Ovary (tissue), 9 donors: ENCODE data around the gene PTTG1IP. TPM values are rescaled to one million over a fixed set of nuclear protein-coding genes. Genes with fewer than 3 reads are reported as not detected.

Source experiments
- DNase-seq, 5 donors: peaks; one replicate each; pipeline ENCODE4 v3.0.0-alpha.2; 2019 to 2020
- H3K27ac ChIP-seq, 2 donors: fragments of 200-600 bp; one replicate each; pipeline versions ENCODE4 v1.5.1 to v1.8.0; 2019 to 2022
- H3K27me3 ChIP-seq: fragments of 200-600 bp; one replicate; pipeline ENCODE4 v1.8.0; 2022
- H3K36me3 ChIP-seq: fragments of 200-600 bp; sonication (generic); one replicate; pipeline ENCODE4 v1.5.1; 2019
- H3K4me1 ChIP-seq: one replicate; pipeline ENCODE4 v1.8.1; 2013; ENCODE audit warnings: mild to moderate bottlenecking, moderate library complexity; ENCODE audit not compliant: insufficient read depth
- H3K4me3 ChIP-seq: fragments of 200-600 bp; sonication (generic); one replicate; pipeline ENCODE4 v1.5.1; 2017
- H3K9me3 ChIP-seq, 2 donors: fragments of 200-600 bp in 1 of 2; sonication (generic) in 1 of 2; one replicate each; pipeline versions ENCODE4 v1.5.1 to v1.8.1; 2013 to 2019; ENCODE audit warnings: mild to moderate bottlenecking in 1 of 2, moderate library complexity in 1 of 2
- CTCF ChIP-seq, 3 donors: fragments of 450-650 bp in 2 of 3; fragments of 200-600 bp in 1 of 3; IDR thresholded peaks; one replicate each; pipeline versions ENCODE4 v1.5.1 to v1.8.0; 2016 to 2022; ENCODE audit warnings: antibody characterized with exemption in 3 of 3, mild to moderate bottlenecking in 1 of 3
- EP300 ChIP-seq: sonication (generic); formaldehyde crosslinking; IDR thresholded peaks from one replicate; pipeline ENCODE4 v1.6.1; 2017; ENCODE audit warnings: antibody characterized with exemption
- POLR2A ChIP-seq: fragments of 450-650 bp; IDR thresholded peaks from one replicate; pipeline ENCODE4 v1.6.1; 2017; ENCODE audit warnings: antibody characterized with exemption, mild to moderate bottlenecking, moderate library complexity
- WGBS, 3 donors: extraction: QIAGEN DNeasy Blood & Tissue Kit in 1 of 3; methylation state at CpG; one replicate each; pipeline versions ENCODE4 v1.1.5 to v1.1.7; 2013 to 2017; 5-methylcytosine and 5-hydroxymethylcytosine counted together
- intact Hi-C, 4 donors: fragments of 100-400 bp; cut with DNase I; formaldehyde crosslinking; loops; one replicate each; pipeline versions ENCODE4 v1.11.0 to v1.15.1; 2022 to 2023
- polyA plus RNA-seq, 2 donors: library from polyadenylated mRNA; stranded (reverse); fragments of 200-250 nt in 1 of 2; fragments of 350-450 nt in 1 of 2; fragmentation: Illumina TruSeq in 1 of 2; extraction: RNeasy Lipid Tissue Mini Kit (QIAGEN cat#74804) in 1 of 2; gene quantifications; one replicate each; pipeline ENCODE4 v1.2.3, GENCODE V29; 2013 to 2014
- total RNA-seq, 7 donors: library from RNA; depleted of rRNA in 2 of 7; stranded (reverse); fragments of >200 nt in 2 of 7; fragmentation: NEBNext Ultra II Directional in 3 of 7; extraction: Animal tissue kit (Norgen Biotek cat#: 25700) in 3 of 7; gene quantifications; one replicate each; pipeline versions ENCODE4 v1.1.0 to v1.2.4, GENCODE V29; 2016 to 2023
- donor health status: DM: no; HTN: no; CAD: no; lungs with moderate emphysema.
- donor health status: DM: no; HTN: no; CAD: no.
- donor health status: Bipolar disorder and iron deficiency.
- donor health status: DM: yes; HTN: yes; CAD: no.
- donor health status: DM: no; HTN: no; CAD: no.
- donor health status: DM: yes; HTN: yes; CAD: no.

PTTG1IP gene
- total and polyA plus RNA-seq, 9 donors, result 133 to 420 (median 144) TPM

GRCh38 chr21:44874240-44874496 lies 678 bp upstream of the PTTG1IP start:
- no peaks in the 10 kb centered on the region for H3K9me3 ChIP-seq
- H3K4me3 ChIP-seq, result peak overlapping the region; percentile 60
- no peak for TF ChIP-seq EP300
- TF ChIP-seq CTCF (IDR thresholded peaks at IDR 0.05), result no peak
- TF ChIP-seq POLR2A, result no peak
- DNase-seq, result no peak
- H3K27ac ChIP-seq, result peak overlapping the region; percentile 71 to 85
- H3K27me3 ChIP-seq, result no peaks in the 10 kb centered on the region
- no peaks in the 10 kb centered on the region for H3K36me3 ChIP-seq
- peaks cover 14% of the 10 kb centered on the region for H3K4me1 ChIP-seq
- WGBS, 3 donors, result 0 to 8% (median 4%) methylated on average over 20 of the region's 20 CpGs
- intact Hi-C loops, result loop anchor here in 1 of 4 donors (2.0 to 10.0 kb wide), 3 partner anchors 57 to 411 kb away; partner anchors contain the start of genes POFUT2 and SLX9

- no peaks in the 10 kb centered on the region for H3K36me3 ChIP-seq
- no peaks in the 10 kb centered on the region for H3K9me3 ChIP-seq
- peak overlapping the region; percentile 56 to 85 for H3K27ac ChIP-seq
- H3K27me3 ChIP-seq, result no peaks in the 10 kb centered on the region
- H3K4me1 ChIP-seq, result peaks cover 17% of the 10 kb centered on the region
- intact Hi-C loops, result loop anchor here in 2 of 4 donors (2.0 to 10.0 kb wide), 3 partner anchors 54 to 412 kb away; partner anchors contain the start of genes POFUT2 (in 1 of the 2), SLX9 (in 1 of the 2) and SUMO3 (in 1 of the 2)
- peak; percentile 33 to 65 (median 55) for DNase-seq
- peak overlapping the region; percentile 60 for H3K4me3 ChIP-seq
- WGBS, 3 donors, result 0 to 1% (median 0%) methylated on average over 49 to 65 of the region's 65 CpGs
- no peak for TF ChIP-seq EP300
- no peak for TF ChIP-seq CTCF (IDR thresholded peaks at IDR 0.05)
- TF ChIP-seq POLR2A, result no peak
These were observed 688 bp downstream of the PTTG1IP start for GRCh38 chr21:44872649-44873355.

GRCh38 chr21:44872323-44872648 lies 1.2 kb downstream of the PTTG1IP start:
- Histone ChIP-seq H3K4me3 (peak overlapping the region; percentile 60), H3K36me3 (no peaks in the 10 kb centered on the region), H3K4me1 (peaks cover 17% of the 10 kb centered on the region), H3K27me3 (no peaks in the 10 kb centered on the region), H3K9me3 (no peaks in the 10 kb centered on the region), H3K27ac (no peak overlapping the region)
- TF ChIP-seq EP300 (no peak), POLR2A (no peak), CTCF (IDR thresholded peaks at IDR 0.05) (no peak)
- no peak for DNase-seq
- intact Hi-C loops, result loop anchor here in 2 of 4 donors (2.0 to 10.0 kb wide), 3 partner anchors 53 to 413 kb away; partner anchors contain the start of genes POFUT2 (in 1 of the 2), SLX9 (in 1 of the 2) and SUMO3 (in 1 of the 2)
- 4 to 12% (median 7%) methylated on average over 3 of the region's 3 CpGs for WGBS, 3 donors

GRCh38 chr21:44871576-44872269 lies 1.8 kb downstream of the PTTG1IP start:
- DNase-seq, result peak in 3 of 5 donors; percentile 19 to 54 (median 42)
- Histone ChIP-seq H3K27ac (no peak overlapping the region), H3K27me3 (no peaks in the 10 kb centered on the region), H3K4me1 (peaks cover 19% of the 10 kb centered on the region), H3K36me3 (no peaks in the 10 kb centered on the region), H3K9me3 (no peaks in the 10 kb centered on the region), H3K4me3 (peak overlapping the region; percentile 60)
- WGBS, 3 donors, result 10 to 15% (median 13%) methylated on average over 14 of the region's 14 CpGs
- no peak for TF ChIP-seq EP300
- TF ChIP-seq CTCF (IDR thresholded peaks at IDR 0.05), result no peak
- no peak for TF ChIP-seq POLR2A
- intact Hi-C loops, result loop anchor here in 2 of 4 donors (2.0 to 10.0 kb wide), 3 partner anchors 53 to 413 kb away; partner anchors contain the start of genes POFUT2 (in 1 of the 2), SLX9 (in 1 of the 2) and SUMO3 (in 1 of the 2)
